Cardiac septum (tissue), 1 donor: Measurements from ENCODE around the gene TPCN1. TPM values are rescaled to one million over a fixed set of nuclear protein-coding genes. Genes with fewer than 3 reads are reported as not detected.

Source experiments
- DNase-seq: peaks from one replicate; pipeline ENCODE4 v3.0.0-alpha.2; 2020; ENCODE audit warnings: low spot score
- intact Hi-C: fragments of 100-400 bp; cut with DNase I; formaldehyde crosslinking; loops from one replicate; pipeline ENCODE4 v1.14.0; 2022
- total RNA-seq: library from RNA; stranded (reverse); fragmentation: NEBNext Ultra II Directional; extraction: Animal tissue kit (Norgen Biotek cat#: 25700); gene quantifications from one replicate; pipeline ENCODE4 v1.2.1, GENCODE V29; 2021
- donor health status: DM: no; HTN: no; CAD: no.

The TPCN1 gene
- total RNA-seq, 1 donor from 2014 or later, result 77.1 TPM

- DNase-seq, result peak; percentile 88
- intact Hi-C loops, result loop anchor here (1.0 to 5.0 kb wide), 3 partner anchors 13 to 75 kb away; no protein-coding TSS in a partner anchor
Measured at GRCh38 chr12:113271853-113272561, 50.7 kb downstream of the TPCN1 start.

- DNase-seq, result no peak
Measured at GRCh38 chr12:113273053-113273725, 51.9 kb downstream of the TPCN1 start.

GRCh38 chr12:113274848-113275247 is 53.6 kb downstream of the TPCN1 start:
- no peak for DNase-seq
- intact Hi-C loops, result loop anchor here (5.0 kb wide), 2 partner anchors 38 to 78 kb away; no protein-coding TSS in a partner anchor

More at GRCh38 chr12:113273053-113273725, 51.9 kb downstream of the TPCN1 start:
- intact Hi-C loops, result loop anchor here (5.0 kb wide), 2 partner anchors 36 to 76 kb away; no protein-coding TSS in a partner anchor

- DNase-seq, result no peak
- intact Hi-C loops, result no loop called here
Measured at GRCh38 chr12:113276306-113276705, 55.0 kb downstream of the TPCN1 start.

- no peak for DNase-seq
- intact Hi-C loops, result no loop called here
Measured at GRCh38 chr12:113276946-113277500, 55.8 kb downstream of the TPCN1 start.

GRCh38 chr12:113277511-113277910 is 56.2 kb downstream of the TPCN1 start:
- DNase-seq, result no peak
- intact Hi-C loops, result no loop called here

GRCh38 chr12:113278141-113278540 is 56.9 kb downstream of the TPCN1 start:
- no peak for DNase-seq
- intact Hi-C loops, result no loop called here

GRCh38 chr12:113278633-113279032 is 57.4 kb downstream of the TPCN1 start:
- DNase-seq, result no peak
- intact Hi-C loops, result no loop called here

- intact Hi-C loops, result no loop called here
- DNase-seq, result no peak
Measured at GRCh38 chr12:113284751-113285150, 63.5 kb downstream of the TPCN1 start.

- DNase-seq, result no peak
- intact Hi-C loops, result no loop called here
Measured at GRCh38 chr12:113285679-113286610, 64.7 kb downstream of the TPCN1 start.

- intact Hi-C loops, result no loop called here
- no peak for DNase-seq
Measured at GRCh38 chr12:113286712-113287111, 65.4 kb downstream of the TPCN1 start.

GRCh38 chr12:113287146-113287898 is 66.1 kb downstream of the TPCN1 start:
- DNase-seq, result no peak
- intact Hi-C loops, result no loop called here

- intact Hi-C loops, result no loop called here
- no peak for DNase-seq
Measured at GRCh38 chr12:113287899-113288282, 66.6 kb downstream of the TPCN1 start.

GRCh38 chr12:113289361-113289760 is 68.1 kb downstream of the TPCN1 start:
- DNase-seq, result no peak
- intact Hi-C loops, result no loop called here

- no peak for DNase-seq
- intact Hi-C loops, result no loop called here
Measured at GRCh38 chr12:113290506-113290905, 69.2 kb downstream of the TPCN1 start.

- intact Hi-C loops, result no loop called here
Measured at GRCh38 chr12:113291586-113291985, 70.3 kb downstream of the TPCN1 start.

GRCh38 chr12:113292091-113292490 is 70.8 kb downstream of the TPCN1 start:
- intact Hi-C loops, result no loop called here
- DNase-seq, result no peak

More at GRCh38 chr12:113291586-113291985, 70.3 kb downstream of the TPCN1 start:
- DNase-seq, result no peak

- no peak for DNase-seq
- intact Hi-C loops, result no loop called here
Measured at GRCh38 chr12:113292547-113292946, 71.3 kb downstream of the TPCN1 start.

GRCh38 chr12:113293100-113293499 is 71.8 kb downstream of the TPCN1 start:
- intact Hi-C loops, result no loop called here

More at GRCh38 chr12:113293100-113293499, 71.8 kb downstream of the TPCN1 start:
- no peak for DNase-seq
